Stimulated activated CD8-positive, alpha-beta memory T cell treated with anti-CD3 and anti-CD28 coated beads, Interleukin-15, amount 100 ng/mL, for 24 hours (primary cell): ENCODE data around the gene SLC6A19.

Source experiments
- DNase-seq: peaks from one replicate; pipeline ENCODE4 v3.0.0-alpha.2; 2020; ENCODE audit warnings: low read depth

The SLC6A19 gene

DNA sequence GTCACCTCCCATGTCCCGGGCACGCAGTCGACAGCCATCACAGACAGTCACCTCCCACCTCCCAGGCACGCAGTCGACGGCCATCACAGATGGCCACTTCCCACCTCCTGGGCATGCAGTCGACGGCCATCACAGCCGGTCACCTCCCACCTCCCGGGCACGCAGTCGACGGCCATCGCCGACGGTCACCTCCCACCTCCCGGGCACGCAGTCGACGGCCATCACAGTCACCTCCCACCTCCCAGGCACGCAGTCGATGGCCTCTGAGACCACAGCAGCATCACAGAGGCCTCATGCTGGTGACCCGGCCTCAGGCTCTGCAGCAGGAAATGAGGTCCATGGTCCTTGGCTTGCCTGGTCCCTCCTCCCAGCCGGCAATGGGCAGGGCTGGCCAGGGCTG, 5.5 kb upstream of the SLC6A19 start:
- no peak for DNase-seq

DNA sequence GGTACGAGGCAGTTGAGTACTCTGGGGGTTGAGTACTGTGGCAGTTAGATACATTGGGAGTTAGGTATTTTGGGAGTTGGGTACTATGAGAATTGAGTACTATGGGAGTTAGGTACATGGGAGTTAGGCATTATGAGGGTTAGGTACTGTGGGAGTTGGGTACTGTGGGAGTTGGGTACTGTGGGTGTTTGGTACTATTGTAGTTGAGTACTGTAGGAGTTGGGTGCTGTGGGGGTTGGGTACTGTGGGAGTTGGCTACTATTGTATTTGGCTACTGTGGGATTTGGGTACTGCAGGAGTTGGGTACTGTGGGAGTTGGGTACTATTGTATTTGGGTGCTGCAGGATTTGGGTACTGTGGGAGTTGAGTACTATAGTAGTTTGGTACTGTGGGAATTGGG, 4.8 kb upstream of the SLC6A19 start:
- DNase-seq: no peak

DNA sequence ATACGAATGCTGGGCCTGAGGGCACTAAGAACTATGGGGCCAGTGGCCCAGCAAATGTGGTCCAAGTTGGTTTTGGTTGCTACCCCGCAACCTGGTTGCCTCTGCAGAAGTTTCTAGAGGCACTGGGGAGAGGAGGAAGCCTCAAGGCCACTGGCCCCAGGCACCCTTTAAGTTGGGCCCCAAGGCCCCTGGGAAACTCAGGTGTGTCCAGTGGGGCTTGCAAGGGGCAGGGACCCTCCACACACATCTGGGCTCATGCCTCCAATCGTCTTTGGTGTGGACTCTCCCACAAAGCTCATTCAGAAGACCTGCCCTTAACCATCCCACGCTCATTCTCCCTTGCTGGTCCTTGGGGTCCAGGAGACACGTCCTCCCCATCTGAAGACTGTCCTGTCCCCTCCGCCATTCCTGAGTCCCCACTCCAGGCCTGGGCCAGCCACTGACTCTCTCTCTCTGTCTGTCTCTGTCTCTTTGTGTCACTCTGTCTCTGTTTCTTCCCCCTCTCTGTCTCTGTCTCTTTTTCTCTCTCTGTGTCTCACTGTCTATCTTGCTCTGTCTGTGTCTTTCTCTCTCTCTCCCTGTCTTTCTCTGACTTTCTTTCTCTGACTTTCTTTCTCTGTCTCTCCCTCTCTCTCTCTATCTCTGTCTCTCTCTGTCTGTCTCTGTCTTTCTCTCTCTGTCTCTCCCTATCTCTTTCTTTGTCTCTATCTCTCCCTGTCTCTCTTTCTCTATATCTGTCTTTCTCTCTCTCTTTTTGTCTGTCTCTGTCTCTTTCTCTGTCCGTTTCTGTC, 3.3 kb upstream of the SLC6A19 start:
- no peak for DNase-seq

DNA sequence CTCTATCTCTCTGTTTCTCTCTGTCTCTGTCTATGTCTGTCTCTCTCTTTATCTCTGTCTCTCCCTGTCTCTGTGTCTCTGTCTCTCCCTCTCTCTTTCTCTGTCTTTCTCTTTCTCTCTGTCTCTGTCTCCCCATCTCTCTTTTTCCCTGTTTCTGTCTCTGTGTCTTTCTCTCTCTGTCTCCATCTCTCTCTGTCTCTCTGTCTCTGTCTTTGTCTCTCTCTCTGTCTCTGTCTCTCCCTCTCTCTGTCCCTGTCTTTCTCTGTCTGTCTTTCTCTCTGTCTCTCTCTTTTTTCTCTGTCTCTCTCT, 2.1 kb upstream of the SLC6A19 start:
- no peak for DNase-seq

DNA sequence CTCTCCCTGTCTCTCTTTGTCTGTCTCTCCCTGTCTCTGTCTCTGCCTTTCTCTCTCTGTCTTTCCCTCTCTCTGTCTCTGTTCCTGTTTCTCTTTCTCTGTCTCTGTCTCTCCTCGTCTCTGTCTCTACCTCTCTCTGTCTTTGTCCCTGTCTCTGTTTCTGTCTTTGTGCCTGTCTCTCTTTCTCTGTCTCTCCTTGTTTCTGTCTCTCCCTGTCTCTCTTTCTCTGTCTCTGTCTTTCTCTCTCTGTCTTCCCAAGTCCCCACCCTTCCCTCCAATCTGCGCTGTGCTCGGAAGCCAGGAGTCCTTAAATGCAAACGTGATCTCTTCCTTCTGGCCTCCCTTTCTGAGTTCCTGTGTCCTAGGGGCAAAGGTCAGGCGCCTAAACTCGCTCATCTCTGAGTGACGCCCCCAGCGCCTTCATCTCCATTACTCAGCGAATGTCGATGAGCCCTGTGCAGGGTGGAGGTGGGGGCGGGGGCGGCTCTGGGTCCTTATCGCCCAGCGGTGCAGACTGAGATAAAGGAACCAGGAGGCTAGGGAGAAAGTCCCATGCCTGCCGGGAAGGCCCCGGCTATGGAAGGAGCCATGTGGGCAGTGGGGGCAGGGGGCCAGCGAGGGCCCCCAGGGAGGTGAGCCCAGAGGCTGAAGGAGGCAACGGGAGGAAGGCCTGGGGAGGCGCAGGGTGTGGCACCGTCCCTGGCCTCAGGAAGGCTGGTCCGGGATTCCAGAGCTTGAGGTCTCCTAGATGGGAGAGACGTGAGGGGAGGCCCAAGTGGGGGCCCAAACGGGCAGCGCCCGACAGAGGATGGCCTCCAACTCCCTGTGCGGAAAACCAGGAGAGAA, 1.5 kb upstream of the SLC6A19 start:
- DNase-seq: no peak

DNA sequence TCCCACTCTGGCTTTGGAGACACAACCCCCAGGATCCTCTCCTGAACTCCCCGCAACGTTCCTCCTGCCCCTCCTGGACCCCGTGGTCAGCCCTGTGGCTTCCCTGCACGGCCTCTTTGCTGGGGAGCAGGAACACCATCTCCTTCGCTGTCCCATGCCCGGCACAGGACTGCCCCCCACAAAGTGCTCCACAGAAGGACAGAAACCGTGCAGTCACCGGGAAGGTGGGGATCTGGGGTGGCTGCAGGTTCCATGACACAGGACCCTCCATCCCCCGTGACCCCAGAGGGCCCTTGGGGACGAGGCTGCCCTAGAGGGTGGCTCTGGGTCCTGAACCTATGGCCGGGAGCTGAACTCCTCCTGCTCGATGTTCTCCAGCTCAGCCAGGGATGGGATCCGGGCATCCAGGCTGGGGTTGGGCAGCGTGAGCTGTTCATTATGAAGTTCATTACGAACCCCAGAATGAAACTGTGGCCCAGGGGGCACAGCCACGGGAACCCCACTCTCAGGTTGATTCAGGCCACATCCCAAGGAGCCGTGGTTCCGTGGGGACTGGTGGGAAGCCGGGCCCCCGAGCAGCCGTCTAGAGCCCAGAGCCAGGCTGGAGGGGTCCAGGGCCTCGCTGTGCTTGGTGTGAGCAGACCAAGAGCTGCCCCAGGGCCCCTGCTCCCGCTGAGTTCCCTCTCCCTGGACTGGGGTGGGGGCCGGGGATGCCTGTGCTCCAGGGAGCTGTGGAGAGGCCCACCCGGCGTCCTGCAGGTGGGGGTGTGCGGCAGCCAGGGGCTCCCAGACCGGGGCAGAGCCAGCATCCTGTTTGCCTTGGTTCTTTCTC, 684 bp upstream of the SLC6A19 start:
- no peak for DNase-seq

DNA sequence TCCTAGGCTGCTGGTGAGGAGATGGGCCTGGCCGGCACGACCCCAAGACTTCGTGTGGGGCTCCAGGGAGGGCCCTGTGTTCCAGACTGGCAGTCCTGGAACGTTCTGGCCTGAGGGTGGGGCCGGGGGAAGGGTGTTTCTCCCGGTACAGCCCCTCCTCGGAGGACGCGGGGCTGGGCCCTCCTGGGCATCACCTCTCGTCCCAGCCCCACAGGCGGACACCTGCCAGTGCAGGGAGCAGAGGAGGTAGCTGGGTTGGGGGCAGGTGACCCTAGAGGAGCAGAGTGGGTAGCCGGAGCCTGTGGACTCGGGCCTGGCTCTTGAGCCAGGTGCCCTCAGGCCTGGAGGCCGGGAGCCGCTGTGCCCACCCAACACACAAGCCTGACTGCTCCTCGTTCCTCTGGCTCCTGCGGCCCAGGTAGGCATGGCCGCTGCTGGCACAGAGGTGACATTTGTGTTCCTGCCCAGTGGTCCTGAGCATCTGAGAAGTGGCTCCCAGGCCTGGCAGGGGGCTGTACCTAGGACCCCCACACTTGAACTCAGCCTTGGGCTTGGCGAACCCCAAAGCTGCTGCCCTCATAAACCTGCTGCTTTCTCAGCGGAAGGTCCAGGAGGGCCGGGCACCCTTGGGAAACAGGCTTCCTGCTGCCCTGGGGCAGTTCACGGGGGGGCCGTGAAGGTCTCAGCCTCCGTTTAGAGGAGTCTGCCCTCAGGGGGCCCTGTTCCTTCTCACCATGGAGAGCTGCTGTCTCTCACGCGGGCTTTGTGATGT, 817 bp downstream of the SLC6A19 start:
- DNase-seq: no peak

DNA sequence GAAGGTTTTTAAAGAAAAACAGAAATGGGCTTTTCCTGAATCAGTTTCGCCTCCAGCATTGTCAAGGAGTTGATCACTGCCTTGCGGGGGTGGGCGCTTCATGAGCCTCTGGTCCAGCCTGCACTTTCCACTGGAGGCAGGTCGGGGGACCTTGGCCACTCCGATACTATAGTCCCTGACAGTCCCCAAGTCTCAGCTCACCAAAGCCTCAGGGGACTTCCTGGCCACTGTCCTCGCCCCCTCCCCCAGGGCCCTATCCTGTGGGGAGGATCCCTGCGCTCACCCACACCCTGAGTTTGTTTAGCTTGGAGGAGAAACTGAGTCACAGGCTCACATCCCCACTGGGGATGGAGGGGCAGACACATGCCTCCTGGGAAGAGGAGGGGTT, 1.4 kb downstream of the SLC6A19 start:
- no peak for DNase-seq

DNA sequence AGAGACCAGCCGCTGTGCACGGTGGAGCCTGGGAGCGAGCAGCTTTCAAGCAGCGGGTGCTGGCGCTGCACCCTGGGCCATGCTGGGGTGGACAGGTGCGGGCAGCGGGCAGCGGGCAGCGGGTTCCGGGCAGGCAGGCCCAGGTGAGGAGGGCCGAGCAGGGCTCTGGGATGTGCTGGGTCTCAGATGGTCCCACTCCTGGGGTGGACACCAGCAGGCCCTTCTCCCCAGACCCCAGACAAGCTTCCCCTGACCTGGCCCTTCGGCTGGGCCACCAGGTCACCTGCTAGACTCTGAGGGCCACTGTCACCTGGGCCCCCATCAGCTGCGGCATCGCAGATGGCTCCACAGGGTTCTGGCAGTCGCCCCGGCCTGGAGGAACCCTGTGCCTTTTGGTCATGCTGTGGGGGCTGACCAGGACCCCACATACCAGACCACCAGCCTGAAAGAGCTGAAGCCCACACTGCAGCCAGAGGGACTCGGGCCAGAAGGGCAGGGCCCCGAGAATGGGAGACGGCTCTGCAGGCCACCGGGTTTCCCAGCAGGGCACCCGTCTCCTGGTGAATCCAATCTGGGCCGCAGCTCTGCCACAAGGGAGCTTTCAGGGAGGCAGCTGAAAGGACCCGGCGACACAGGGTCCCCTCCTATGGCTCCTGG, 2.0 kb downstream of the SLC6A19 start:
- DNase-seq: no peak

DNA sequence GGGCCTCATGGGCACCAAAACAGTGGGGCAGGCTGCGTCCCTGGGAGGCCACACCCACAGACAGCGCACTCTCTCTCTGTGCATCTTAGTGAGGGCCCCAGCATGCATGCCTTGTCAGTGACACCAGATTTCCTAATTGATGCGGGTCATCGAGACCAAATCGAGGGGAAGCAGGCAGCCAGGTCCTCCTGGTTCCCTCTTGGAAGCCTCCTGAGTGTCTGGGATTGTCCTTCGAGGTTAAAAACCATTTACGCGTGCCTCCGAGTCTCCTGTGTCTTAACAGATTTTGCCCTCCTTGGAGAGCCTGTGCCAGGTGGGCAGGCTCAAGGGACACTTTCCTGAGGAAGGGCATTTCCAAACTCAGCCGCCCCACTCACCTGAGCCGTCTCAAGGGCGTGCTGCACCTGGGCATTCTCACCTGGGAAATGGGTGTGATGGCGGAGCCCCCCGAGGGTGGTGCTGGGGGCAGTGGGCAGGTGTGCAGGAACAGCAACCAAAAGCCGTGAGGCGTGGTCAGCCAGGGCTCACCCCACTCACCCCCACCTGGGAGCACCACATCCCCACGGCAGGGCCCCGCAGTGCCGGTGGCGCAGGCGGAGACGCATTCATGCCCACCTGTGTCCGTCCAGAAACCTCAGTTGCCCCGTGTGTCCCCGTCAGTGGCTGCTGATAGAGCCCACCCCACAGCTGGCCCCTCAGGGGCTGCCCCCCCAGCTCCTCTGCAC, 2.7 kb downstream of the SLC6A19 start:
- DNase-seq: no peak

DNA sequence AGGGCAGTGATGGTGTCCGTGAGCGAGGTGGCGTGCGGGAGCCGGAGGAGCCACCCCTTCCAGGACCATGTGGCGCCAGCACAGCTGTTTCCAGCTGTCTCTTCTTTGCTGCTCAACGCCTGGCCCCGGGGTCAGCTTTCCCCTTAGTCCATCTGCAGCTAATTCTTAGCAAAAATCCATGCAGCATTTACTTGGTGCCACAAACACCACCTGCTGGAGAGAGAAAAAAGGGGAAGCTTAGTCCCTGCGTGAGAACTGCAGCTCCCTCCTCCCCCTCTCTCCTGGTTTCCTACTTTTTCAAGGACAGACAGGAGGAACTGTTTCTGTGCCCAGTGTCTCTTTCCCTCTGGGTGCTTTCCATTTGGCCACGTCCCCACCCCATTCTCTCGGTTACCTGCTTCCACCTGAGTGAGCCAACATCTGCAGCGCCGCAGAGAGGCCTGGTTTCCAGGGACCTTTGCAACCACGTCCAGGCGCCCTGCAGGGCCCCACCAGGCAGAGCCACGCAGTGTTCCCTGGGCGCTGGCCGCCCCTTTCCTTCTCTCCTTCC, 3.4 kb downstream of the SLC6A19 start:
- DNase-seq: no peak

DNA sequence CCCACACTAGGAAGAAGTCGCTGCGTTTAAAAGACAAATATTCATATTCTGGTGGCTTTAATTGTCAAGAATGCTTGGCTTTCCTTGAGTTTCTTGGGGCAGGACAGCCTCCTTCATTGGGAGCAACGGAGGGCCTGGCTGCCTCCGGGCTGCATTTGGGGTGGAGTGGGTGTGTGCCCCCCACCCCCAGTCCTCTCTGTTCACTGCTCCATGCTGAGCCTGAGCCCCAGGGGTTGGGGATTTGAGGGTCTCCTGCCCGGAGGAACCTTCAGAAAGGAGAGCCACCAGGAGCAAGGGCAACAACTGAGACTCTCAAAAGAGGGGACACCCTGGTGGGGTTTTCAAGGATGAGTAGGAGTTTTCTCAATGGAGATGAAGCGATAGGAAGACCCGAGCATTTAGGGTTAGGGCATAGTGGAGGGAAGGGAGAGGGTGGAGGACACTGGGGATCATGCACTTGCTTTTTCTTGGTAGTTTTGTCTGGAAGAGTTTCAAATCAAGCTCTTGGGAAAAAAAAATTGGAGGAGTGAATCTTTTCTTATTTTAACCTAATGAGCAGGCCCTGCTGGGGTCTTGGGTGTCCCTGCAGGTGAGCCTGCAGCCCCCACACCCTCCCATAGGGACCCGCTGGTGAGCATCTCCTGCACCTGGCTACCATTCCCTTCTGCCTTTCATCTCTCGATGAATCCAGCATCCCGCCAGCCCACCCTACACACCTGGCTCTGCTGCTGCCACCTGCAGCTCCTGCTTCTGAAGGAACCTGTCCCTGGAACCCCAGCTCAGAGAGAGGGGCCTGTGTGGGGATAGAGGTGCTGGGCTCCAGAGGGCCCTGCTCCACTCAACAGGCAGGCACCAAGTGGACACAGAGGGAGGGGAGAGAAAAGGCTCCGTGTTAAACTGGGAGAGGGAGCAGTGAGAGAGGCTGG, 4.1 kb downstream of the SLC6A19 start:
- DNase-seq: no peak

DNA sequence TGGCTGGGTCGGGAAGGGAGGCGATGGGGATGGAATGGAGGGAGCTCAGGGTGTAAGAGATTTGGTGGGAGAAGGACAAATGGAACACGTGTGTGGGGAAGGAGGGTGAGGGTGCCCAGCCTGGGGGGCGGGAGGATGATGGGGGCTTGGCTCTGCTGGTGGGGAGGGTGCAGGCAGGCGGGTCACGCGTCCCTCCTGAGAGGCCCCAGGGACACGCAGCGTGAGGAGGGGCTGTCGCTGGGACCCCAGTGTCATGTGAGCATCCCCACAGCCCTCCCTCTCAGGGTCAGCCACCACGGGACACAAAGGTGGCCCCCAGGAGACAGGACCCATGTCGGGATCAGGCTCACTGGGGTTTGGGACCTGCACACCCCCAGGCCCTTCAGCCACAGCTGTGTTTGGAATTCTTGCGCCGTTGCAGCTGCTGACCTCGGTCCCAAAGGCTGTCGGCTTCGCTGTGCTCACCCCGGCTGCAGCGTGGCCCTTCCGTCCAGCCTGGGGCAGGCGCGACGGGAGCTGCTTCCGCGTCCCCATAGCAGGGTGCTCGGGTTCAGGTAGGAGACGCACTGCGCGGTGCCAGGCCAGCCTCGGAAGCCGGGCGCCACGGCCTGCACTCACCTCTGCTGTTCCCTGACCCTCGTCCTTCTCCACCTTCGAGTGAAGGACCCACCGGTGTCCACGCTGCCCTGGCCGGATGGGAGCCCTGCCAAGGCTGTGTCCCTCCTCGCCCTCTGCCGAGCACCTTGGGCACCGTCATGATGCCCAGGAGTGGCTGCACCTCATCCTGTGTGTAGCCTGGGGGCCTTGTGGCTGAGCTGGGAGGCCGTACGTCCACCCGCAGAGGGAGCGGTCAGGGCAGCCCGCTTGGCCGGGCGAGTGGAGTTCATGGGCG, 5.4 kb downstream of the SLC6A19 start:
- DNase-seq: no peak

DNA sequence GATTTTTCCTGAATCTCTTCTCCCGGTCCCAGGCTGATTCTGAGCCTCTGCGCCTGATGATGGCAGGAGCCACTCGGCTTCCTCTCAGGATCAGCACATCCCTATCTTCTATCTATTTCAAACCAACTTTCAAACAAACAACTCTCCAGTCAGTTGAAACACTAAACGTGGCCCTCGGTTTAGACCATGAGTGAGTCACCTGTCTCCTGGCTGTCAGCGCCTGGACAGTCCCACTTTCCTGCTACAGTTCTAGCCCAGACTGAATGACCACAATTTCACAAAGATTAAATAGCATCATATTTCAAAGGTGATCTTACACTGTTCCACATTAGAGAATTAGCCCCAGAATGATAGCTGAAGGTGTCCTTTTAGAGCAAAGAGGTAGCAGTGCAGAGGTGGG, 6.2 kb downstream of the SLC6A19 start:
- DNase-seq: no peak

DNA sequence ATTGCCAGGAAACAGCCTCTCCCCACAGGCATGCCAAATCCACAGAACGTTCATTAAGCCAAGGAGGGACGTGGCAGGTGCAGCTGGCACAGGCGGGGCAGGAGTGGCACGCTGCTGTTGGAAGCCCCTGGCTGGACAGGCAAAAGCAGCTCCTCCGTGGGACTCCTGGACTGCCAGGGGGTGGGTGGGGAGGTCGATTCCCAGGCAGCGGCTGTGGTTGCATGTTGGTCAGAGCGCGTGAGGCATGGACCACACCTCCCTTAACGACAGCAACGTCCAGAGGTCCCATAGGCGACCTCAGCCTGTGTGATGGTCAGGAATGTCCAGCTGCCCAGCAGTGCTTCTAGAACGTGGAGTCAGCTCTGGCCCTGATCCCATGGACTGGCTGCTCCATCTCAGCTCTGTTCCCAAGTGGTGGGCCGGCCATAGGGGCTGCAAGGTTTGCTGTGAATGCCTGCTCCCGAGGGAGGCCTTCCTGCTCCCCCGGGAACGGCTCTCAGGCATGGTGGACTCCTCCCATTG, 6.9 kb downstream of the SLC6A19 start:
- DNase-seq: no peak

DNA sequence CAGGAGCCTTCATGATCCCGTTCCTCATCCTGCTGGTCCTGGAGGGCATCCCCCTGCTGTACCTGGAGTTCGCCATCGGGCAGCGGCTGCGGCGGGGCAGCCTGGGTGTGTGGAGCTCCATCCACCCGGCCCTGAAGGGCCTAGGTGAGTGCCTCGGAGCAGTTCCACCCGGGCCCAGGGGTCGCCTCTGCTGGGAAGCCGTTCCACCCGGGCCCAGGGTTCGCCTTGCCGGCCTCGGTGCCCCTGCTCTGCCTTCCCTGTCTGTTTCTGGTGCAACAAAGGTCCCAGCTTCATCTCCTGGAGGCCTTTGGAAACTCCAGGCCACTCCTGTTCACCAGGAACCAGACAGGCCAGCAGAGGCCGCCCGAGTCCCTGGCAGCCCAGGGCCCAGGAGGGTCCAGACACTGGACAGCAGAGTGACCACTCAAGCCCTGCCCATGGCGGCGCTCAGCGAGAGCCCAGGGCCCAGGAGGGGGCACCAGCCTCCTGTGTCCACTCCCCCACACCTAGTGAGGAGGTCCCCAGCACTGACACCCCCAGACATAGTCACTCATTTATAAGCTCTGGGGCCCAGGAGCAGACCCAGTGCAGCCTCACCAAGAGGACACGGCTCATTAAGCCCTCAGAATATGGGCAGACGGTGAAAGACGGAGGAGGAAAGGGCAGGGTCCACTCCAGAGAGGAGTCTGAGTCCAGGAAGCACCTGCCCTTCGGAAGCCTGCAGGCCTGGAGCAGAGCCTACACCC, 7.5 kb downstream of the SLC6A19 start:
- DNase-seq: no peak

DNA sequence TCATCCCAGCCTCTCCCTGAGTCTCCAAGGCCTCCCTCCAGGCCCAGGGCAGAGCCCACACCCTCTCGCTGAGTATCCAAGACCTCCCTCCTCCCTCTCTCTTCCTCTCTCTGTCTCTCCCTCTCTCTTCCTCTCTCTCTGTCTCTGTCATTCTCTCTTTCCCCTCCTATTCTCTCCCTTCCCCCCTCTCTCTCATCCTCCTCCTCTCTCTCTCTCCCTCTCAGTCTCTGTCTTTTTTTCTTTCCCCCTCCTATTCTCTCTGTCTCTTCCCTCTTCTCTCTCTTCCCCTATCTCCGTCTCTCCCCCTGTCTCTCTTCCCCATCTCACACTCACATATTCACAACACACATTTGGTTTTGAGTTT, 8.1 kb downstream of the SLC6A19 start:
- no peak for DNase-seq
